T47D (cell line): Measurements from ENCODE around the gene PTPRE.

Experiments used
- DNase-seq, 2 experiments: peaks; one replicate each; pipeline versions ENCODE4 v3.0.0 to v3.0.0-alpha.2; 2011 to 2012; ENCODE audit warnings: low read depth in 1 of 2, low spot score in 1 of 2
- JUND ChIP-seq: IDR thresholded peaks from 2 replicates; pipeline ENCODE4 v1.6.1; 2012; ENCODE audit warnings: low read depth
- in situ Hi-C: cut with HindIII; loops from 2 replicates; pipeline ENCODE4 v1.10.0; 2016; ENCODE audit warnings: low sequenced_read_pairs, low pct_unique_long_range_greater_than_20kb

Gene PTPRE

GRCh38 chr10:127874671-127875448 is 32.0 kb upstream of the PTPRE start:
- TF ChIP-seq JUND = no peak
- no peak for DNase-seq
- in situ Hi-C loops = no loop called here

- DNase-seq = no peak
- in situ Hi-C loops = no loop called here
- no peak for TF ChIP-seq JUND
Measured at GRCh38 chr10:127875449-127875765, 31.5 kb upstream of the PTPRE start.

GRCh38 chr10:127875916-127876315 is 31.0 kb upstream of the PTPRE start:
- TF ChIP-seq JUND = no peak
- in situ Hi-C loops = no loop called here
- DNase-seq = no peak

GRCh38 chr10:127877116-127877515 is 29.8 kb upstream of the PTPRE start:
- DNase-seq = no peak
- no peak for TF ChIP-seq JUND
- in situ Hi-C loops = no loop called here

- no peak for TF ChIP-seq JUND
- in situ Hi-C loops = no loop called here
Measured at GRCh38 chr10:127877699-127878098, 29.2 kb upstream of the PTPRE start.

GRCh38 chr10:127878475-127879055 is 28.3 kb upstream of the PTPRE start:
- TF ChIP-seq JUND = no peak
- no peak for DNase-seq
- in situ Hi-C loops = no loop called here

More at GRCh38 chr10:127877699-127878098, 29.2 kb upstream of the PTPRE start:
- DNase-seq = no peak

GRCh38 chr10:127880557-127880956 is 26.3 kb upstream of the PTPRE start:
- in situ Hi-C loops = no loop called here
- no peak for DNase-seq

GRCh38 chr10:127881262-127881661 is 25.6 kb upstream of the PTPRE start:
- no peak for TF ChIP-seq JUND
- DNase-seq = no peak
- in situ Hi-C loops = no loop called here

More at GRCh38 chr10:127880557-127880956, 26.3 kb upstream of the PTPRE start:
- TF ChIP-seq JUND = no peak

- DNase-seq = no peak
- no peak for TF ChIP-seq JUND
- in situ Hi-C loops = no loop called here
Measured at GRCh38 chr10:127882391-127882790, 24.5 kb upstream of the PTPRE start.

- DNase-seq = no peak
- no peak for TF ChIP-seq JUND
- in situ Hi-C loops = no loop called here
Measured at GRCh38 chr10:127882801-127883459, 24.0 kb upstream of the PTPRE start.

GRCh38 chr10:127883516-127883915 is 23.4 kb upstream of the PTPRE start:
- TF ChIP-seq JUND = no peak
- DNase-seq = no peak
- in situ Hi-C loops = no loop called here

- in situ Hi-C loops = no loop called here
- no peak for TF ChIP-seq JUND
- DNase-seq = no peak
Measured at GRCh38 chr10:127884501-127884900, 22.4 kb upstream of the PTPRE start.

GRCh38 chr10:127886371-127887051 is 20.4 kb upstream of the PTPRE start:
- no peak for TF ChIP-seq JUND
- DNase-seq = no peak
- in situ Hi-C loops = no loop called here
